SK-N-SH (cell line): ENCODE measurements around the gene SAMD15. TPM values are rescaled to one million over a fixed set of nuclear protein-coding genes. Genes with fewer than 3 reads are reported as not detected.

Experiments used
- CTCF ChIA-PET: fragments of 300-600, 350-600 bp; formaldehyde crosslinking; extraction: SDS; loops from one replicate; lab custom pipeline; 2021; lab: Yijun Ruan, JAX
- POLR2A ChIA-PET: fragments of 350-600 bp; sonication (Branson Sonifier 250); formaldehyde crosslinking; extraction: SDS; loops from one replicate; lab custom pipeline; 2020; ENCODE audit warnings: antibody characterized with exemption, inconsistent platforms; lab: Yijun Ruan, JAX
- DNase-seq: peaks from one replicate; pipeline ENCODE4 v3.0.0; 2012
- H2AFZ ChIP-seq: fragments of 200-600 bp; sonication (generic); 2 replicates; pipeline ENCODE4 v1.8.1; 2016; ENCODE audit warnings: antibody characterized with exemption, mild to moderate bottlenecking, low read depth
- H3F3A ChIP-seq: fragments of 200-600 bp; sonication (generic); replicated peaks from 2 replicates; pipeline ENCODE3; 2016; ENCODE audit warnings: antibody characterized with exemption, mild to moderate bottlenecking; ENCODE audit not compliant: insufficient read depth
- H3K27ac ChIP-seq, 2 experiments: fragments of 200-500 bp in 1 of 2; fragments of 200-600 bp in 1 of 2; sonication (Bioruptor generic) in 1 of 2; sonication (generic), shearing (Covaris generic) in 1 of 2; 2 replicates each; pipeline versions ENCODE4 v1.5.1 to v1.6.1; 2014 to 2016; ENCODE audit warnings: low read depth in 2 of 2, inconsistent platforms in 1 of 2, low read length in 1 of 2, mild to moderate bottlenecking in 1 of 2, mixed read lengths in 1 of 2
- H3K27me3 ChIP-seq: fragments of 200-600 bp; sonication (generic), shearing (Covaris generic); 2 replicates; pipeline ENCODE4 v1.6.1; 2016; ENCODE audit warnings: mixed run types; ENCODE audit not compliant: insufficient read depth
- H3K36me3 ChIP-seq, 2 experiments: fragments of 200-500 bp in 1 of 2; fragments of 200-600 bp in 1 of 2; sonication (Bioruptor generic) in 1 of 2; sonication (generic) in 1 of 2; replicated peaks in 1 of 2; 2 replicates each; pipeline versions ENCODE3 to v1.5.1; 2014 to 2016; ENCODE audit warnings: low read length in 1 of 2, mild to moderate bottlenecking in 1 of 2; ENCODE audit not compliant: insufficient read depth in 2 of 2, control insufficient read depth in 1 of 2
- H3K4me1 ChIP-seq, 2 experiments: fragments of 200-500 bp in 1 of 2; fragments of 200-600 bp in 1 of 2; sonication (Bioruptor generic) in 1 of 2; sonication (generic), shearing (Covaris generic) in 1 of 2; 2 replicates each; pipeline versions ENCODE4 v1.5.1 to v1.6.1; 2014 to 2016; ENCODE audit warnings: low read depth in 1 of 2, low read length in 1 of 2, mixed run types in 1 of 2; ENCODE audit not compliant: insufficient read depth in 2 of 2, control insufficient read depth in 1 of 2
- H3K4me2 ChIP-seq: fragments of 200-600 bp; sonication (generic), shearing (Covaris generic); 2 replicates; pipeline ENCODE4 v1.6.1; 2017; ENCODE audit warnings: mixed run types
- H3K4me3 ChIP-seq, 2 experiments: fragments of 200-500 bp in 1 of 2; fragments of 200-600 bp in 1 of 2; sonication (Bioruptor generic) in 1 of 2; sonication (generic), shearing (Covaris generic) in 1 of 2; 2 replicates each; pipeline versions ENCODE4 v1.5.1 to v1.8.1; 2014 to 2016; ENCODE audit warnings: low read depth in 2 of 2, inconsistent platforms in 1 of 2, low read length in 1 of 2, mild to moderate bottlenecking in 1 of 2, mixed read lengths in 1 of 2, moderate library complexity in 1 of 2
- H3K79me2 ChIP-seq: fragments of 200-600 bp; sonication (generic); 2 replicates; pipeline ENCODE4 v1.8.1; 2017; ENCODE audit warnings: mild to moderate bottlenecking; ENCODE audit not compliant: insufficient read depth
- H3K9ac ChIP-seq: fragments of 200-600 bp; sonication (generic); 2 replicates; pipeline ENCODE4 v1.6.1; 2017; ENCODE audit warnings: mixed run types
- H3K9me2 ChIP-seq: fragments of 200-600 bp; sonication (generic); 2 replicates; pipeline ENCODE4 v1.6.1; 2017; ENCODE audit warnings: mixed run types
- H3K9me3 ChIP-seq: fragments of 200-600 bp; sonication (generic); 2 replicates; pipeline ENCODE4 v1.6.1; 2017; ENCODE audit warnings: mixed run types, mild to moderate bottlenecking, moderate library complexity
- H4K20me1 ChIP-seq: fragments of 200-600 bp; sonication (generic); 2 replicates; pipeline ENCODE4 v1.6.1; 2017; ENCODE audit warnings: mild to moderate bottlenecking, mixed run types; ENCODE audit not compliant: insufficient read depth
- CTCF ChIP-seq: fragments of 200-600 bp; sonication (generic); IDR thresholded peaks from 2 replicates; pipeline ENCODE4 v1.6.1; 2017; ENCODE audit warnings: antibody characterized with exemption, mild to moderate bottlenecking, moderate library complexity
- ELF1 ChIP-seq: IDR thresholded peaks from 2 replicates; pipeline ENCODE4 v1.4.0; 2012
- FOSL2 ChIP-seq: IDR thresholded peaks from 2 replicates; pipeline ENCODE4 v1.4.0; 2012; ENCODE audit warnings: low read depth, mild to moderate bottlenecking, moderate library complexity, borderline replicate concordance
- JUND ChIP-seq: IDR thresholded peaks from 2 replicates; pipeline ENCODE4 v1.4.0; 2012
- MEF2A ChIP-seq: IDR thresholded peaks from 2 replicates; pipeline ENCODE4 v1.4.0; 2012; ENCODE audit warnings: low read depth, borderline replicate concordance
- MXI1 ChIP-seq: IDR thresholded peaks from 2 replicates; pipeline ENCODE4 v1.6.1; 2012; ENCODE audit warnings: mild to moderate bottlenecking, low read depth, low read length, improper control_type of control experiment
- POLR2AphosphoS5 ChIP-seq: IDR thresholded peaks from 2 replicates; pipeline ENCODE4 v1.6.1; 2012; ENCODE audit warnings: low read depth, low read length
- RXRA ChIP-seq: IDR thresholded peaks from 2 replicates; pipeline ENCODE4 v1.4.0; 2012; ENCODE audit warnings: low read depth, mild to moderate bottlenecking, borderline replicate concordance
- SMC3 ChIP-seq: IDR thresholded peaks from 2 replicates; pipeline ENCODE4 v1.6.1; 2012; ENCODE audit warnings: low read depth, low read length, improper control_type of control experiment
- TEAD4 ChIP-seq: IDR thresholded peaks from 2 replicates; pipeline ENCODE4 v1.4.0; 2012; ENCODE audit warnings: mild to moderate bottlenecking, borderline replicate concordance; ENCODE audit not compliant: insufficient read depth
- ZBTB33 ChIP-seq: IDR thresholded peaks from 2 replicates; pipeline ENCODE4 v1.4.0; 2012; ENCODE audit warnings: low read depth, borderline replicate concordance
- WGBS: methylation state at CpG from one replicate; pipeline ENCODE4 v1.1.6; 2017; ENCODE audit warnings: low lambda C conversion rate; 5-methylcytosine and 5-hydroxymethylcytosine counted together
- polyA plus RNA-seq, 3 experiments: library from polyadenylated mRNA; depleted of rRNA; stranded (reverse); fragments of >200 nt; gene quantifications; 2 replicates each; pipeline ENCODE4 v1.2.3, GENCODE V29; 2012
- TF ChIP-seq, protein P1 (sequence below): IDR thresholded peaks from 2 replicates; pipeline ENCODE4 v1.4.0; 2012; ENCODE audit warnings: low read depth, borderline replicate concordance
- TF ChIP-seq, protein P2 (sequence below): IDR thresholded peaks from 2 replicates; pipeline ENCODE4; 2012

SAMD15 gene
- polyA plus RNA-seq, 1 of the 3 experiments (the other 2 are of a cell fraction): 1.7 TPM

GRCh38 chr14:77356899-77357298, 20.3 kb upstream of the SAMD15 start:
- no peak for DNase-seq
- Histone ChIP-seq H3K36me3 (no peaks in the 10 kb centered on the region), H3K4me3 (no peak overlapping the region), H3K27ac (no peak overlapping the region), H3K27me3 (no peaks in the 10 kb centered on the region), H3K9me3 (no peaks in the 10 kb centered on the region), H3K9ac (no peak overlapping the region), H3K79me2 (no peaks in the 10 kb centered on the region), H3K4me1 (no peaks in the 10 kb centered on the region; a peak in 1 of 4 replicates), H2AFZ (no peak overlapping the region), H3K4me2 (no peak overlapping the region)
- CTCF ChIA-PET: interaction anchor here (0.5 to 0.7 kb wide), 2 partner anchors 103 to 128 kb away, joined by 3 read pairs; no protein-coding TSS in a partner anchor
- TF ChIP-seq SMC3 (no peak), FOSL2 (no peak), POLR2AphosphoS5 (no peak), ELF1 (no peak)
- TF ChIP-seq, protein P1, sequence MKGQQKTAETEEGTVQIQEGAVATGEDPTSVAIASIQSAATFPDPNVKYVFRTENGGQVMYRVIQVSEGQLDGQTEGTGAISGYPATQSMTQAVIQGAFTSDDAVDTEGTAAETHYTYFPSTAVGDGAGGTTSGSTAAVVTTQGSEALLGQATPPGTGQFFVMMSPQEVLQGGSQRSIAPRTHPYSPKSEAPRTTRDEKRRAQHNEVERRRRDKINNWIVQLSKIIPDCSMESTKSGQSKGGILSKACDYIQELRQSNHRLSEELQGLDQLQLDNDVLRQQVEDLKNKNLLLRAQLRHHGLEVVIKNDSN: no peak
- TF ChIP-seq, all 33 proteins: peak for 0
- H3K9me2 ChIP-seq: no peaks in the 10 kb centered on the region
- H4K20me1 ChIP-seq: no peaks in the 10 kb centered on the region
- 97% methylated on average over 4 of the region's 4 CpGs for WGBS
- H3F3A ChIP-seq: no peaks in the 10 kb centered on the region
- POLR2A ChIA-PET: interaction anchor here (0.7 kb wide), 1 partner anchor 20 kb away, joined by 3 read pairs; the partner anchor contains the start of genes SAMD15 and TMED8

DNA sequence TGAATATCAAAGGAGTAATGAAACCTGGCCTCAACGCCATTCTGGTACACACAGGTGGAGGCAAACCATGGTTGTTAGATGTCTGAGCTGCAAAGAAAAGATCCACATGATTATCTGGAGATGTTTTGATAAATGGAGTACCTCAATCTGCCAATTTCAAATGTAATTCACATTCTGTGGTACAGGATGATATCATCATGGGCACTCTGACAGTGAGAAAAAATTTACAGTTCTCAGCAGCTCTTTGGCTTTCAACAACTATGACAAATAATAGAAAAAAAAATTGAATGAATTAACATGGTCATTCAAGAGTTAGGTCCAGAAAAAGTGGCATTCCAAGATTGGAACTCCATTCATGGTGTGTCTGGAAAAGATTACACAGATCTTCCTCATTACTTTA, 17.6 kb upstream of the SAMD15 start:
- Histone ChIP-seq H3F3A (no peaks in the 10 kb centered on the region), H3K79me2 (no peaks in the 10 kb centered on the region), H3K4me3 (no peak overlapping the region), H3K9ac (no peak overlapping the region), H3K9me2 (no peaks in the 10 kb centered on the region), H3K4me2 (no peak overlapping the region), H3K36me3 (no peaks in the 10 kb centered on the region), H2AFZ (no peak overlapping the region), H3K4me1 (no peaks in the 10 kb centered on the region; a peak in 1 of 4 replicates), H3K9me3 (no peaks in the 10 kb centered on the region), H3K27me3 (no peaks in the 10 kb centered on the region), H3K27ac (no peak overlapping the region), H4K20me1 (no peaks in the 10 kb centered on the region)
- TF ChIP-seq JUND: no peak
- no peak for TF ChIP-seq ZBTB33
- TF ChIP-seq CTCF: no peak
- TF ChIP-seq, protein P2, sequence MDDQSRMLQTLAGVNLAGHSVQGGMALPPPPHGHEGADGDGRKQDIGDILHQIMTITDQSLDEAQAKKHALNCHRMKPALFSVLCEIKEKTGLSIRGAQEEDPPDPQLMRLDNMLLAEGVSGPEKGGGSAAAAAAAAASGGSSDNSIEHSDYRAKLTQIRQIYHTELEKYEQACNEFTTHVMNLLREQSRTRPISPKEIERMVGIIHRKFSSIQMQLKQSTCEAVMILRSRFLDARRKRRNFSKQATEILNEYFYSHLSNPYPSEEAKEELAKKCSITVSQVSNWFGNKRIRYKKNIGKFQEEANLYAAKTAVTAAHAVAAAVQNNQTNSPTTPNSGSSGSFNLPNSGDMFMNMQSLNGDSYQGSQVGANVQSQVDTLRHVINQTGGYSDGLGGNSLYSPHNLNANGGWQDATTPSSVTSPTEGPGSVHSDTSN: no peak
- no peak for TF ChIP-seq RXRA
- no peak for TF ChIP-seq ELF1
- no peak for TF ChIP-seq MEF2A
- no peak for TF ChIP-seq SMC3
- TF ChIP-seq MXI1: no peak
- TF ChIP-seq TEAD4: no peak
- no peak for DNase-seq
- CTCF ChIA-PET: no interaction called here
- 95% methylated on average over 1 of the region's 1 CpG for WGBS
- POLR2A ChIA-PET: no interaction called here
